Forelimb muscle (tissue), 1 donor: ENCODE measurements around the gene CARD14. TPM values are rescaled to one million over a fixed set of nuclear protein-coding genes. Genes with fewer than 3 reads are reported as not detected.
"Not testable (repeated sequence)": the region's sequence is repeated elsewhere in the genome, so short reads cannot be mapped to it uniquely, and the experiment has no call there.

Experiments
- DNase-seq: peaks from one replicate; pipeline ENCODE4 v3.0.0-alpha.2; 2013; ENCODE audit warnings: low read depth
- polyA plus RNA-seq: library from polyadenylated mRNA; unstranded; fragments of 120-200 nt; gene quantifications from one replicate; pipeline ENCODE4 v1.2.1, GENCODE V29; 2013; ENCODE audit not compliant: insufficient read length

Gene CARD14
- polyA plus RNA-seq, 1 donor: 0.92 TPM

- peak; percentile 99 for DNase-seq
Measured at GRCh38 chr17:80147035-80147822, 22.6 kb upstream of the CARD14 start, which contains the start of gene EIF4A3. Gene EIF4A3 (minus strand): TSS chr17:80147128. CDS start chr17:80146961, 167 bp downstream.

GRCh38 chr17:80151333-80151732, 18.5 kb upstream of the CARD14 start:
- DNase-seq: no peak

GRCh38 chr17:80152081-80152702, 17.6 kb upstream of the CARD14 start:
- no peak for DNase-seq

GRCh38 chr17:80153004-80153403, 16.8 kb upstream of the CARD14 start:
- no peak for DNase-seq

- DNase-seq: no peak
Measured at GRCh38 chr17:80154166-80154565, 15.7 kb upstream of the CARD14 start.

GRCh38 chr17:80155600-80155999, 14.2 kb upstream of the CARD14 start:
- not testable (repeated sequence) for DNase-seq

- no peak for DNase-seq
Measured at GRCh38 chr17:80158846-80159245, 11.0 kb upstream of the CARD14 start.

- DNase-seq: no peak
Measured at GRCh38 chr17:80160536-80160935, 9.3 kb upstream of the CARD14 start.

GRCh38 chr17:80163336-80163735, 6.5 kb upstream of the CARD14 start:
- no peak for DNase-seq

GRCh38 chr17:80164185-80164584, 5.6 kb upstream of the CARD14 start:
- DNase-seq: no peak

- no peak for DNase-seq
Measured at GRCh38 chr17:80166446-80166845, 3.4 kb upstream of the CARD14 start.

- DNase-seq: no peak
Measured at GRCh38 chr17:80168371-80168770, 1.5 kb upstream of the CARD14 start.

GRCh38 chr17:80169107-80169506, 723 bp upstream of the CARD14 start:
- no peak for DNase-seq

GRCh38 chr17:80171681-80172080, 1.9 kb downstream of the CARD14 start:
- no peak for DNase-seq

- no peak for DNase-seq
Measured at GRCh38 chr17:80173126-80173525, 3.3 kb downstream of the CARD14 start.

- no peak for DNase-seq
Measured at GRCh38 chr17:80173916-80174315, 4.1 kb downstream of the CARD14 start.

- no peak for DNase-seq
Measured at GRCh38 chr17:80176757-80177156, 6.9 kb downstream of the CARD14 start.

- no peak for DNase-seq
Measured at GRCh38 chr17:80177986-80178595, 8.3 kb downstream of the CARD14 start.

- DNase-seq: no peak
Measured at GRCh38 chr17:80180192-80180591, 10.4 kb downstream of the CARD14 start.

GRCh38 chr17:80181431-80181830, 11.6 kb downstream of the CARD14 start:
- DNase-seq: no peak

- no peak for DNase-seq
Measured at GRCh38 chr17:80182118-80182844, 12.5 kb downstream of the CARD14 start.

GRCh38 chr17:80182845-80183223, 13.0 kb downstream of the CARD14 start:
- DNase-seq: no peak
